H4 (cell line): Measurements from ENCODE around the gene USP31. TPM values are rescaled to one million over a fixed set of nuclear protein-coding genes. Genes with fewer than 3 reads are reported as not detected.

Source experiments
- DNase-seq: peaks from one replicate; pipeline ENCODE4 v3.0.0-alpha.2; 2015; ENCODE audit warnings: low spot score
- total RNA-seq: library from RNA; depleted of rRNA; stranded (reverse); fragments of >200 nt; shearing (Covaris generic); gene quantifications from 2 replicates; pipeline ENCODE4 v1.2.3, GENCODE V29; 2014; rRNA removed

Gene USP31, protein sequence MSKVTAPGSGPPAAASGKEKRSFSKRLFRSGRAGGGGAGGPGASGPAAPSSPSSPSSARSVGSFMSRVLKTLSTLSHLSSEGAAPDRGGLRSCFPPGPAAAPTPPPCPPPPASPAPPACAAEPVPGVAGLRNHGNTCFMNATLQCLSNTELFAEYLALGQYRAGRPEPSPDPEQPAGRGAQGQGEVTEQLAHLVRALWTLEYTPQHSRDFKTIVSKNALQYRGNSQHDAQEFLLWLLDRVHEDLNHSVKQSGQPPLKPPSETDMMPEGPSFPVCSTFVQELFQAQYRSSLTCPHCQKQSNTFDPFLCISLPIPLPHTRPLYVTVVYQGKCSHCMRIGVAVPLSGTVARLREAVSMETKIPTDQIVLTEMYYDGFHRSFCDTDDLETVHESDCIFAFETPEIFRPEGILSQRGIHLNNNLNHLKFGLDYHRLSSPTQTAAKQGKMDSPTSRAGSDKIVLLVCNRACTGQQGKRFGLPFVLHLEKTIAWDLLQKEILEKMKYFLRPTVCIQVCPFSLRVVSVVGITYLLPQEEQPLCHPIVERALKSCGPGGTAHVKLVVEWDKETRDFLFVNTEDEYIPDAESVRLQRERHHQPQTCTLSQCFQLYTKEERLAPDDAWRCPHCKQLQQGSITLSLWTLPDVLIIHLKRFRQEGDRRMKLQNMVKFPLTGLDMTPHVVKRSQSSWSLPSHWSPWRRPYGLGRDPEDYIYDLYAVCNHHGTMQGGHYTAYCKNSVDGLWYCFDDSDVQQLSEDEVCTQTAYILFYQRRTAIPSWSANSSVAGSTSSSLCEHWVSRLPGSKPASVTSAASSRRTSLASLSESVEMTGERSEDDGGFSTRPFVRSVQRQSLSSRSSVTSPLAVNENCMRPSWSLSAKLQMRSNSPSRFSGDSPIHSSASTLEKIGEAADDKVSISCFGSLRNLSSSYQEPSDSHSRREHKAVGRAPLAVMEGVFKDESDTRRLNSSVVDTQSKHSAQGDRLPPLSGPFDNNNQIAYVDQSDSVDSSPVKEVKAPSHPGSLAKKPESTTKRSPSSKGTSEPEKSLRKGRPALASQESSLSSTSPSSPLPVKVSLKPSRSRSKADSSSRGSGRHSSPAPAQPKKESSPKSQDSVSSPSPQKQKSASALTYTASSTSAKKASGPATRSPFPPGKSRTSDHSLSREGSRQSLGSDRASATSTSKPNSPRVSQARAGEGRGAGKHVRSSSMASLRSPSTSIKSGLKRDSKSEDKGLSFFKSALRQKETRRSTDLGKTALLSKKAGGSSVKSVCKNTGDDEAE (N-terminal part only)
- total RNA-seq: 3.7 and 4.3 TPM in 2 replicates

DNA sequence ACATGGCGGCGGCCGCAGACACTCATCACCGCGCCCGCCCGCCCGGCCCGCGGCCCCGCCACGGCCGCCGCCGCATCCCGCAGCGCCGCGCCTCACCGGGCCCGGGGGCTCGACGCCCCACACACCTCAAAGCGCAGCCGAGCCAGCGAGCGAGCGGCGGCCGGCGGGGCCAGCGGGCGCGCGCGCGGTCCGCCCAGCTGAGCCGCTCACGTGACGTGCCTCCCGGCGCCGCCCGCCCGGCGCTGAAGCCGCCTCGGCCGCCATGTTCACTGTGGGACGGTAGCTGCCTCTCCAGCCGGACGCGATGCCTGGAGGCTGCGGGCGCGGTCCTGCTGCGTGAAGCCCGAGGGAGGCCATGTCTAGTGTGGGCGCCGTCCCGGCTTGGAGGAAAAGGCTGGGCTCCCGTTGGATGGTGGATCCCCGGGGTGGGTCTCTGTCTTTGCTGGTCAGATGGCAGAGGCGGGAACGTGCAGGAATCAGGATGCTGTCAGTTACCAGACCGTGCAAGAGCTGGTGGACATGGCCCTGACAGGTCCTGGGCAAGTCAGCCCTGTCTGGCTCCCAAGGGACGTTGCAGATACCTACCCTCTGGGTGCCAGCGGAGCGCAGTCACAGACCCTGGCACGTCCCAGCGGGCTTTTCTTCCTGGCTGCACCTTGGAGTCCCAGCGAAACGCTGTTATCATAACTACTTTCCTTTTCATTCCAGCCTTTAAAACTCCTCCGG lies at the start of gene USP31:
Gene USP31, minus strand, starts transcription at position 186 of the 726 bp plus-strand sequence. Its CDS starts 182 bp downstream, at position 4.
- DNase-seq: peak; percentile 96

DNA sequence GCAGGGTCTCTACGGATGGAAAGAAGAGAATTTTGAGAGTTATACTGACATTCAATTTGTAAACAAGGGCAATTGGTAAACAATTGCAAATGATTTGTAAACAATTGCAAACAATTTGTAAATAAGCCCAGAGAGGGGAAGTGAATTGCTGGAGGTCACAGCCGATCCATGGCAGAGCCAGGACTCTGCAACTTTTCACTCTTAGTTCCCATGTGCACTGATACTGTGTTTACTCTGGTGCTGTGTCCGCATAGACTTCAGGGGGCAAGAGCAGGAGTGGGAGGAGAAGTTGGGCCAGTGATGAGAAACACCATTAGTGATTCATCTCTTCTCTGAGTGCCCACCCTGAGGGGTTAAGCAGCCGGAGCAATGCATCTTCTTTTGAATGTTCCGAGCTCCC lies 47.3 kb upstream of the USP31 start:
- no peak for DNase-seq

DNA sequence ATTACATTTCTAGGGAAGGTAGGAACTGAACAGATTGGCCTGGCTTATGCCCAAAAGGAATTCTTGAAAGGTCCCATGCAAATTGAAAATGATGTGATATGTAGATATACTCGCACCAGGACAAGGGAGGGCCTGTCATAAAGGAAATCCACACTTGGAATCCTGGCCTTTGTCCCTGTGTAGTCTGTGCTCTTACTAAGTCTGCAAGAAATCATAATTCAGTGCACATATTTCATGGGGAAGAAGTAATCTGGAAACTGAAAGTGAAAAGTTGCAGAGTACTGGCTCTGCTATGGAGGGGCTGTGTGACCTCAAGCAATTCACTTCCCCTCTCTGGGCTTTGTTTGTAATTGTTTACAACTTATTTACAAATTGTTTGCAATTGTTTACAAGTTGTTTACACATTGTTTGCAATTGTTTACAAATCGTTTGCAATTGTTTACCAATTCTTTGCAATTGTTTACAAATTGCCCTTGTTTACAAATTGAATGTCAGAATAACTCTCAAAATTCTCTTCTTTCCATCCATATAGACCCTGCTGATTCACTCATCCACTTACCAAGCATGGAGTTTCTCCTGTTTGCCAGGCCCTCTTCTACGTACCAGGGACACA lies 46.2 kb upstream of the USP31 start:
- no peak for DNase-seq

DNA sequence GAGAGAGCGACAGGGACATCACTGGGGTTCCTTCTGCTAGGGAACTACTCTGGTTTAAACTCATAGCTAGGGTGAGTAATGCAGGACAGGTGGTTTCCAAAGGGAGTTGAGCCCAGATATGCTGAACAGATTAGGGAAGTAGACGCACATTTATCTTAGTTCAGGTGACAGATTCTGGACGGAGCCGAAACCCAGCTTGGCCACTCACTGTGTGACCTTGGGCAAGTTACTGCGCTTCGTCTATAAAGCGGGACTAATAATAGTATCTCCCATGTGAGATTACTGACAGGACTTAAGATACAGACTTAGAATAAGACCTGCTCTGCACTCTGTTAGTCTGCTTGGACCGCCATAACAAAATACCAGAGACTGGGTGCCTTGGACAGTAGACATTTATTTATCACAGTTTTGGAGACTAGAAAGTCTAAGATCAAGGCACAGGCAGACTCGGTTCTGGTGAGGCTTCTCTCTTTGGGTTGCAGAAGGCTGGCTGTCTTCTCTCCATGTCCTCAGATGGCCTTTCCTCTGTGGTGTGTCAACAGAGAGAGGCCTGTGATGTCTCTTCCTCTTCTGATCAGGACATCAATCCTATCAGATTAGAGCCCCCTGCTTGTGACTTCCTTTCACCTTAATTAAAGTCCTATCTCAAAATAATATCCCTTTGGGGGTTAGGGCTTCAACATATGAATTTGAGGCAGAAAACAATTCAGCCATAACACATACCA lies 45.4 kb upstream of the USP31 start:
- no peak for DNase-seq

- DNase-seq: no peak
Observed at GRCh38 chr16:23188911-23189310, 39.7 kb upstream of the USP31 start.

DNA sequence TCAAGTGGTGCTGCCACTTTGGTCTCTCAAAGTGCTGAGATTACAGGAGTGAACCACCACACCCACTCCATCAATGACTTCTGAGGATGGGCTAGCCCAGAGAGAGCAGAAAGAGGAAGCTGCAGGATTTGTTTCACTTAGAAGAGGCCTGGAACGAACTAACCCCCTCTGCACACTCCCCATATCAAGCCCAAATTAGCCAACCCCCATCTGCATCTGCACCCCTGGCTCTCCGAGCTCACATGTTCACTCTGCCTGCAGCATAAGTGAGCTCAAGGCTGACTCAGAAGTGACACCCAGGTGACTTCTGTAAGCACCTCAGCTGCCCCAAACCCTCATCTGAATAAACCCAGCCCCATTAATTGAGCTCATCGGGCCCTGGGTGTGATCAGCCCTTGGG lies 38.1 kb upstream of the USP31 start:
- DNase-seq: no peak

- DNase-seq: no peak
Observed at GRCh38 chr16:23186171-23186570, 36.9 kb upstream of the USP31 start.

GRCh38 chr16:23185656-23186055 lies 36.4 kb upstream of the USP31 start:
- DNase-seq: no peak

GRCh38 chr16:23183543-23183862 lies 34.3 kb upstream of the USP31 start:
- DNase-seq: no peak

DNA sequence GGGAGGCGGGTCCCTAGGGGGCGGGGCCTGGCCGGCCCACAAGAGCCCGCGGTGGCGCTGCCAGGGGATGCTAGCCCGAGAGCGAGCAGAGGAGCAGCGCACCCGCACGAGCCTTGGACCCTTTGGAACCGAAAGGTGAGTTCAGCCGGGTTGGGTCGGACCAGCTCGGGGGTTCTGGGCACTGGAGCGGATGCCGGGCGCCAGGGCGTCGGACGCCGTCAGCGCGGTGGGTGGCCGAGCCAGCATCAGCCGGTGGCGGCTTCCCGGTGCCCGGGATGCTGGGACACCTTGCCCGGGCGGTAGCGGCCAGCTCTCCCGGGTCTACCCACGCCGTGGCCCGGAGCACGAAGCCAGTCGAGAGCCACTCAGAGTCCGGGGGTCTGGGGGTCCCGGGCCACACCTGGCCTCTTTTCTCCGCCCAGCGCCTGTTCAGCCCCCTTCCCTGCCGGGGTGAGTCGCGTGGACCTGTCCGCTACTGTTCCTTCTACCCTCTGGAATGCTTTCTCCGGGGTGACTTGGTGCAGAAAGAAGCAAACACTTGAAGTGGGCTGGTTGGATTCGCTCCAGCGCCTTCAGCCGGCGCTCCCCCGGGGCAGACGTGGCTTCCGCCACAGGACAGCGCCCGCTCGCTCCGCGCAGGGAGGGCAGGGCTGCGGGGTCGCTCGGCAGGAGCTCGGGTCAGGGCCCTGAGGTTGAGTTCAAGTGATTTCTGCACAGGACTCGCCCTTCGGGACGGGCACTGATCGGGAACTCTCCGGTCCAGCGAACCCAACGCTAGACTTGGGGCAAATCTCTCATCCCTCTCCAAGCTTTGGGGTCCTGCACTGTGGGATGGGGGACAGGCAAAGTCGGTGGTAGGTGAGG lies 33.7 kb upstream of the USP31 start, which contains the start of gene SCNN1G:
Gene SCNN1G, plus strand, starts transcription at position 67 of the 864 bp plus-strand sequence. CDS start 3,527 bp downstream, outside the sequence.
- no peak for DNase-seq

DNA sequence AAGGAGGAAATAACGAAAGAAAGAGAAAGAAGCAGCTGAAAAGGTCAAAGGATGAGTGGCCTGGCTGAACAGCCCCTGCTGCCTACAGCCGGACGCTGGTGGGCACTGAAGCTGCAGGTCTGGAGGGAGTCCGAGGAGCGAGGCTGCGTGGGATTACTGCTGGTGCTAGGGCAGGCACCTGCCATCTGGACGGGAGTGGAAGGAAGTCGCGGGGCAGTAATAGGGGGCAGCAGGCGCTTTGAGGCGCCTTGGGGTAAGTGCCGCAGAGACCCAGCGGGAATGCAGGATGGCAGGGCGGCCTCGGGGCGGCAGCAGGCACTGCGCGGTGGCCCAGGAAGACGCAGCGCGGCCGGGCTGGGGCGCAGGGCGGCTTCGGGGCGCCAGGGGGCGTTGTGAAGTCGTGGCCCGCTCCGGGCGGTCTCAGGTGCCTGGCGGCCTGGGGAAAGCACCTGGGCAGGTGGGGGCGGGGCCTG lies 33.0 kb upstream of the USP31 start:
- peak; percentile 63 for DNase-seq

DNA sequence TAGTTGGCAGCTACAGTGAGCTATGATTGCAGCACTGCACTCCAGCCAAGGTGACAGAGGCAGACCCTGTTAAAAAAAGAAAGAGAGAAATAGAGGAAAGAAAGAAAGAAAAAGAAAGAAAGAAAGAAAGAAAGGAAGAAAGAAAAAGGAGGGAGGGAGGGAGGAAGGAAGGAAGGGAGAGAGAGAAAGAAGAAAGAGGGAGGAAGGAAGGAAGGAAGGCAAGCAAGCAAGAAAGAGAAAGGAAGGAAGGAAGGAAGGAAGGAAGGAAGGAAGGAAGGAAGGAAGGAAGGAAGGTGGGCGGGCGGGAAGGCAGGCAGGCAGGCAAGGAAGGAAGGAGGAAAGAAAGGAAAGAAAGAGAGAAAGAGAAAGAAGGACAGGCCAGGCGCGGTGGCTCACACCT lies 32.3 kb upstream of the USP31 start:
- DNase-seq: no peak

DNA sequence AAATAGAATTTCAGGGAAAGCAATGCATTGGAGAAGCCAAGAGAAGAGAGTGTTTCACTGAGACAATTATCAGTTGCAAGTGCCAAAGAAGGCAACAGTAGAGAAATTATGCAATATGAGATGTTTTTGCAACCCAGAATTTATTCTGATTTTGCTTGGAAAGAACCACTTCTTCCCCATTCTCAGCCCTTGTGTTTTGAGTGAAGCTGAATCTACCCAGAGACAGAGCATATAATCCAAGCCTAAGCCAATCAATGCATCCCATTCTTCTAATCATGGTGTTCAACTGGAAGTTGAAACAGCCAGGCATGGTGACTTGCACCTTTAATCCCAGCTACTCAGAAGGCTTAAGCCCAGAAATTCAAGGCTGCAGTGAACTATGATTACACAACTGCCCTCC lies 26.4 kb upstream of the USP31 start:
- no peak for DNase-seq

DNA sequence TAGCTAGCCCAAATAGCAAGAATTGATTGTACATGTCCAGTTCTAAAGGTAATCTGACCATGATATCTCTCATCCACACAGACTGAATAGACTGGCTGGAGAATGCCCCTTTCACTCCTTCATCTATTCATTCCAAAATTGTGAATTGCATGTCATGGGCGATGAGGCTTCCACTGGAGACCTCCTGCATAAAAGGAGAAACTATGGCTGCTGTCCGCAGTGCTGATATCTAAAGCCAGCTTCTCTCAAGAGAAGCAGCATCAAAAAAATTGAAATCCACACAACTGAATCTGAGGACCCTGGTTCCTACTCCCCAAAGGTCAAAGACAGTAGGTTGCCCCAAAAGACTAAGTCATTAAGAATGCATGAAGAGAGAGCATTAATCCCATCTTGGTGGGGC lies 25.4 kb upstream of the USP31 start:
- DNase-seq: no peak

DNA sequence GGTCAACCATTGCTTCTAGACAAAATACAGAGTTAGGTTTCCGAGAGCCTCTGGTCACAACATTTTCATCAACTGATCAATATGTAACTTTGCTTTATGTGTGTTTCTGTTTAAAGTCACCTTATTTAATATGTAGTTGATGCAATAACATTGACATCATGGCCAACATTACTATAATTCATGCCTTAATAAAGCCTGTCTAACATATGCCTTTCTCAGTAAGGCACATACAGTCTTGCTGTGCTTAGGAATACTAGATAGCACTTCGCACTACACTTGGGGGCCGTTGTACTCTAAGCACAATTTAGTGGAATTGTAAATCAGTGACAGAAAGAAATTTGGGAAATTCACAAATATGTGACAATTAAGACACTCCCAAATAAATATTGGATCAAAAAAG lies 23.7 kb upstream of the USP31 start:
- DNase-seq: no peak

DNA sequence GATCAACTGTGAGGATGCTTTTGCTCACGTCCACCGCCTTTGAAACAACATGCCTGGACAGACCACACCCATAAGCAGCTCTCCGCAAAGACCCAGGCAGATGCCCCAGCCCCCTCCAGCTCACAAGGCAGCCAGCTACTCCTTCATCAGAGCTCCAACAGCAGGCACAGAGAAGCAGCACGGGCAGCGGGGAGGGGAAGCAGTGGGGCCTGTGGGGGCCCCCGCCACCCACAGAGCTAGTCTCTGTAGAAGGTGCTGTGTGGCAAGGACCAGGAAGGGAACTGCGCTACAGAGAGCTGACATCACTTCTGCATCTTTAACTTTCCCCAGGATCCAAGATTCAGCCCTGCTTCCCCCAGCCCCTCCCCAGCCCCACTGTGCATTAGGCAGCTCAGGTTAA lies 23.3 kb upstream of the USP31 start:
- DNase-seq: no peak

GRCh38 chr16:23164736-23165135 lies 15.5 kb upstream of the USP31 start:
- DNase-seq: no peak

GRCh38 chr16:23163921-23164320 lies 14.7 kb upstream of the USP31 start:
- DNase-seq: no peak

DNA sequence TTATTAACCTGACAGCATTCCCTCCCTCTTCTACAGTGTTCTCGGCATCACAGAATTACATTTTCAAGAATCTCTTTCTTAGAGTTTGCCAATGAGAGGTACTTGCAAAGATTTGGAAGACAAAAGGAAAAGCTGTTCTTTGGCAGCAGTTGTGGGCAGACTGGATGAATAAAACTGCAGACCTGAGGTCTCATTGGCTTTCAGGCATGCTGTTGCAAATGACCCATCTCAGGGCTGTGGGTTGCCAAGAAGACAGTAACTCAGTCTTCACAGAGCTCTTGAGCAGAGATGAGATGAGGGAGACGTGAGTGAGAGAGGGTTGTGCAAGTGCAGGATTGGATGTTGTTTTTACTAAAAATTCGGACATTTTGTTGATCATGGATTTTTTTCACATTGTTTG lies 11.3 kb upstream of the USP31 start:
- DNase-seq: no peak
